Right lung (tissue), 5 donors: ENCODE measurements around the gene LCAT. TPM values are rescaled to one million over a fixed set of nuclear protein-coding genes. Genes with fewer than 3 reads are reported as not detected.

Source experiments
- DNase-seq, 2 donors: peaks; one replicate each; pipeline ENCODE4 v3.0.0-alpha.2; 2013
- polyA plus RNA-seq, 5 donors: library from polyadenylated mRNA; unstranded; fragments of 120-200 nt; gene quantifications; one replicate each; pipeline versions ENCODE4 v1.2.1 to v1.2.3, GENCODE V29; 2013; ENCODE audit warnings: inconsistent platforms in 1 of 5, low replicate concordance in 1 of 5; ENCODE audit not compliant: insufficient read length in 5 of 5, insufficient read depth in 1 of 5

Gene LCAT
- polyA plus RNA-seq, 5 donors, result 19.7 to 31.4 (median 27.9) TPM

- DNase-seq, result no peak
These were observed 9.4 kb downstream of the LCAT start for GRCh38 chr16:67934306-67935100.

DNA sequence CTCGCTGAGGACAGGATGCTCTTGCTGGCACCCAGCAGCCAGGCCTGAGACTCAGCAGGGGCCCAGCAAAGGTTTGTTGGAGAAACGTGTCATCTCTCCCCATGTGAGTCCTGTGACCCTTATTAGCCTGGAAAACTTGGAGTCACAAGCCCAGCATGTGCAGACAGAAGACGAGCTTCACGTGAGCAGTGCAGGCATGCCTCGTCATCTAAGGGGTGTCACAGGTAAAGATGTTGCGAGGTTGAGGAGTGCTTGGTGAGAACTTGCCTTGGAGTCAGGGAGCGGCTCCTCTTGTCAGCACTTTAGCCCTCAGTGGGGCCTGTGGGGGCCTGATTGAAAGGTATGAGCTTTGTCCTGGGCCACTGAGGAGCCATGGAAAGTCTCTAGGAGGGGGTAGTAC is 10.1 kb downstream of the LCAT start:
- DNase-seq, result no peak

DNA sequence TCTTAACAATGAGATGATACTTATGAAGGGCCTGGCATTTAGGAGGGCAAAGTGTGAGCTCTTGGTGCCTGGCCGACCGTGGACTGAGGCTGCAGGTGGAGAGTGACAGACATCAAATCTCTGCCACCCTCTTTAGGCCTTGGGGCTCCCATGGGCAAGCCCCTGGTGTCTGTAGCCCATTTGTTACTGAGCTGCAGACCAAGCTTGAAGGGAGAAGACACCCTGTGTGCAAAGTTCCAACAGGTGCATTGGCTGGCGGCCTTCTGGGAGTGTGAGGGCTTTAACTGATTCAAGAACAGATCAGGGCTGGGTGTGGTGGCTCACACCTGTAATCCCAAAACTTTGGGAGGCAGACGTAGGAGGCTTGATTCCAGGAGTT is 11.5 kb downstream of the LCAT start:
- no peak for DNase-seq

GRCh38 chr16:67931712-67932461 is 12.0 kb downstream of the LCAT start, which contains the start of gene CTRL:
Gene CTRL (minus strand): TSS chr16:67931862. CDS start chr16:67931852, 10 bp downstream.
- no peak for DNase-seq

DNA sequence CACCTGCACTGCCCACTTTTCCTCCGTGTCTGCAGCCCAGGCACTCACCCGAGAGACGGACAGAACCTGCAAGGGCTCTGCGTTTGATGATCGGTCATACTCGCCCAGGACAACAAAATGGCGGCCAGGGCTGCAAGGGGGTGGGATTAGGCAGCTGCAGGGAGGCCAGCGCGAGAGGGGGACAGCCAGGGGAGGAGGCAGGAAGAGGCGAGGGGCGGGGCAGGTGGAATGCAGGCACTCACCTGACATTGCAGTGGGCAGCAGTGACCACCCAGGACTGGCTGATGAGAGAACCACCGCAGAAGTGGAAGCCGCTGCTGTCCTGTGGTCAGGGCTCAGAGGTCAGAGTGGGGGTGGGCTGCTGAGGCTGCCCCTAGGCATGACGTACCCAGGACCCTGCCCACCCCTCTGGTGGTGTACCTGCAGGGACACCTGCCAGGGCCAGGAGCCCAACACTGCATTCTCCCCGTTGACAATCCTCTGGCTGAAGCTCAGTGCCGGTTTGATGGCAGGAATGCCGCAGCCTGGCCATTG is 13.2 kb downstream of the LCAT start:
- DNase-seq, result no peak

GRCh38 chr16:67930191-67930590 is 13.7 kb downstream of the LCAT start:
- DNase-seq, result no peak

GRCh38 chr16:67928561-67929364 is 15.2 kb downstream of the LCAT start:
- no peak for DNase-seq

- DNase-seq, result no peak
These were observed 15.8 kb downstream of the LCAT start for GRCh38 chr16:67928147-67928546.

DNA sequence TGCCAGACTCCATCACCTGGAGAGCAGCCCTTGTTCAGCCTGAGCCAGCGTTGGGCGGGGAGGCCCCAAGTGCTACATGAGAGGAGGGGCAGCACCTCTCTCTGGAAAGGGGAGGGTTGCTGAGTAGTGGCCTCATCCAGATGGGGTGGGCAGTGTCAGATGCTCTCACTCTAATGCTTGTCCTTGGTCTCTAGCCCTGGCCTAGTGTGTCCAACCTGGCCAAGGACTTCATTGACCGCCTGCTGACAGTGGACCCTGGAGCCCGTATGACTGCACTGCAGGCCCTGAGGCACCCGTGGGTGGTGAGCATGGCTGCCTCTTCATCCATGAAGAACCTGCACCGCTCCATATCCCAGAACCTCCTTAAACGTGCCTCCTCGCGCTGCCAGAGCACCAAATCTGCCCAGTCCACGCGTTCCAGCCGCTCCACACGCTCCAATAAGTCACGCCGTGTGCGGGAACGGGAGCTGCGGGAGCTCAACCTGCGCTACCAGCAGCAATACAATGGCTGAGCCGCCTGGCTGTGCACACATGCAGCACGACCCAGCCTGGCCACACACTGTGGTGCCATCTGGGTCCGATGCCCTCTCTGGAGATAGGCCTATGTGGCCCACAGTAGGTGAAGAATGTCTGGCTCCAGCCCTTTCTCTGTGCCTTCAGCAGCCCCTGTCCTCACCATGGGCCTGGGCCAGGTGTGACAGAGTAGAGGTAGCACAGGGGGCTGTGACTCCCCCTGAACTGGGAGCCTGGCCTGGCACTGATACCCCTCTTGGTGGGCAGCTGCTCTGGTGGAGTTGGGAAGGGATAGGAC is 16.6 kb downstream of the LCAT start:
- DNase-seq, result no peak

DNA sequence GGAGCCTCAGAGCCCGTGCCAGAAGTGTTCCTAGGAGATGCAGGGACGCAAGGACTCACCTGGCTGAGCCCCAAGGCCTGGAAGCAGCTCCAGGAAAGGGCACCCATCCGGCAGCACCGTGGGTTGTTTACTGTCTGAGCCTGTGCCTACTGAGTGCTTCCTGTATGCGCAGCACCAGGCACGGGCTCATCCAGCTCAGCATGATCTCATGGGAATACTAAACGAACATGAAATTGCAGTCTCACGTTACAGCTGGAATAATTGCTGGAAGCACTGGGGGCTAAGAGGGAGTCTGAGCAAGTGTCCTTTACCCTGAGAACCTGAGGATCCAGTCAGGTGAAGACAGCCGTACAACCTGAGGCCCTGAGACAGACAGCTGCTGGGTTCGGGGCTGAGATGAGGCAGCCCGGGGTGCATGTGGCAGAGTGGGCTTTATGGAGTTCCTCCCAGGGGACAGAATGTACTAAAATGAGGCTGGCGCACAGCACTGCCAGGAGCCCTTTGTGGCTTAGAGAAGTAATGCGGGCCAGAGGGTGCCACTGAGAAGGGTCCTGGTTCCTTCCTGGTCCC is 17.7 kb downstream of the LCAT start:
- no peak for DNase-seq

DNA sequence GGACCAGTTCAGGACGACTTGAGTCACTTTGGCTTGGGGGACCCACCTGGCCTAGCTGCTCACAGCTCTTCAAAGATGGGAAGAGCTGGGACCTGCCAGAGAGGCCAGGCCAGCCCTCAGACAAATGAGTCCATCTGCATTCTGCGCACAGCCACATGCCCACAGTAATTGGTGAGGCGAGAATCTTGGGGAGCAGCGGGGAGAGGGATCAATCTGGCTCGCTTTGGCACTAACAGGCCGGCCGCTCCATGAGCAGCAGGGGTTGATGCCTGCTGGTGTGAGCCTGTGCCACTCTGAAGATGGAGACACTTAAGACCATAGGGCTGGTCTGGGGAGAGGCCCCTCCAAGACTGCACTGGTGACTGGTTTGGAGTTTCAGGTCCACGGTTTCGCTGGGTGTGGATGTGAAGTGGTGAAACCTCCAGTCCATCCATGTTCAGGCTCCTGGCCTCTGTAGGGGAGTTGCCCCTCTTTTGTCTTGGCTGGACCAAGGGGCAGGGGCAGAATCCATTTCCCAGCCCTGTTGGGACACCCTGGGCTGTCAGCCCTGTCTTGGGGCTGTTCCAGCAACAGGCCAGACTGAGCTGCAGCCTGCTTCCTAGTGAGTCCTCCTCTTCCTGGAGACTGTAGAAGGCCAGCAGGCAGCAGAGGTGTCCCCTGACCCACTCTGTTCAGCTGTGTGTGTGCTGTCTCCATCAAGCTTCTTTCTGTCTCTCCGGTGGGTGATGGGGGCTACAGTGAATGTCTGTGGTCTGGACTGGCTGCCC is 19.6 kb downstream of the LCAT start:
- no peak for DNase-seq

- no peak for DNase-seq
These were observed 20.4 kb downstream of the LCAT start for GRCh38 chr16:67923414-67924116.

DNA sequence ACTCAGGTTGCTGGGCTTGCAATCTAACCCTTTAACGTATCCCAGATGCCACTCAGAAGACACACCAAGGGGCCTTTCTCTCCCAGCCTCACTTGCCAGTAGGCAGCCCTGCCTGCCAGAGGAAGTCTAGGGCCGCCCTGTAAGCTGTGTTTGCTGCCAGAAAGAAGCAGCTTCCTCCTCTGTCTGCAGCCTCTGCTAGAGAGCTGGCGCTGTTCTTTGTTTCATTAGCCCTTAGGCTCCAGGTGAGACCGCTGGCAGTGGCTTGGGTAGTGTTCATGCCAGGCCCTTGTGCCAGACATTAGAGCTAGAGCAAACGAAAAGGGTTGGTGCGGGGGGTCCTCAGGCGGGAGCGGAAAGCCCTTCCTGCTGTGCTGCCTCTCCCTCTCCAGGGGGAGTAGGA is 21.2 kb downstream of the LCAT start:
- DNase-seq, result no peak

DNA sequence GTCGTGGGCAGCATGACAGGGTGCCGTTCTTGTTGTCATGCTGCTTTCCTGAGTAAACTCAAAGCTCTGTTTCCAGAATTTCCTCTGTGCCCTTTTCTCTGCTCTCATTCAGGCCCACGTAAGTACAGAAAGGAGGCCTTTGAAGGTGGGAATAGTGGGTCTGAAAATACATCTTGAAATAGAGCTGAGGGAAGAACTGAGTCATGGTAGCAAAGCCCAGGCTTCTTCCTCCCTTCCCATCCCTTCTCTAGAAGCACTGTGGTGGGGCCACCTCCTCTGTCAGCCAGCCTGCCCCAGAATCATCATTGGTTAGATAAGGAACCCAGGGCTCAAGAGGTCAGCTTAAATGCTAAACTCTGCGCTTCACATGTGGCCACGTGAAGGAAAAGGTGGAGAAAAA is 21.7 kb downstream of the LCAT start:
- no peak for DNase-seq

- no peak for DNase-seq
These were observed 24.2 kb downstream of the LCAT start for GRCh38 chr16:67919622-67920221.

DNA sequence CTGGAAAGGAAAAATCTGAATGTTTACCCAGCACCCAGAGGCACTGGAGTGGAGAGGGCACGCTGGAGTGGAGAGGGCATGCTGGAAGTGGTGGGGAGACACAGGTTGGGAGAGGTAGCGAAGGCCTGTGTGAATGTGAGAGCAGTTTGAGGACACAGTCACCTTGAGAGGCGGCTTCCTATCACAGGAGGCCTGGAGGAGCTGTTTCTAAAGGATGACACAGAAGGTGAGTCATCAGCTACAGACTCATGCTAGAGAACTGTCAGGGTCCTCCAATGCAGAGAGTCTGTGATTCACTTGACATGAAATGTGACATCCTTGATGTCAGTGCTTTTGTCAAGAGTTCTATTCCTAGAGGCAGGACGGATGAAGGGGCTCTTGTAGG is 26.1 kb downstream of the LCAT start:
- DNase-seq, result no peak

DNA sequence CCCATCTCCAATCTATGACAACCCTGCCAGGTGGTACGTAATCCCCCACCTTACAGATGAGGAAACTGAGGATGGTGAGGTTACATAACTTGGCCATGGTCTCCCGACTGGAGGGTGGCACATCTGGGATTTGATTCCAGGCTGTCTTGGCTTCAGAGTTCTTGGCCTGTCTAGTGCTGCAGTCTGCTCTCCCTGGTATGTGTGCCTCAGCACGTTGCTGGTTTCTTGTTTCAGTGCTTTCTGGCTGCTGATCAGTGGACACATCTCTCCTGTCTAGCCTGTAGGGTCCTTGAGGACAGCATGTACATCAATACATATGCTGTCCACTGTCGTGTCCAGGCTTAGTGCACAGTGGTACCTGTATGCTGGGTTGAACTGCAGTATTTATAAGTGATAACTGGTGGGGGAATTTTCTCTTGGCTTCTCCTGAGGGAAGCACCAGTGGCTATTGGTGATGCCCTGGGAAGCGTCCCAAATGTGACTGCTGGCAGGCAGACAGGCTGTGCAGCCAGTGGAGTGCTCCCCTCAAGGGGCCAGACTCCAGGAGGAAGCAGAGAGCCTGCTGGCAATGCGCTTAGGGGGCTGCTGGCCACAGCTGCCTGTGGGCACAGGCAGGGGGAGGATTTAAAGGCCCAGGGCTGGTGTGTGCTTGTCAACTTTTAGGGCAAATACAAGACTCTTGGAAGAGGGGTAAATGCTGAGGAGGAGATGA is 26.6 kb downstream of the LCAT start:
- DNase-seq, result no peak
